ENCODE measurements around the gene L1TD1. TPM values are rescaled to one million over a fixed set of nuclear protein-coding genes. Genes with fewer than 3 reads are reported as not detected.
"Not testable (repeated sequence)": the region's sequence is repeated elsewhere in the genome, so short reads cannot be mapped to it uniquely, and the experiment has no call there.

Gene L1TD1, protein sequence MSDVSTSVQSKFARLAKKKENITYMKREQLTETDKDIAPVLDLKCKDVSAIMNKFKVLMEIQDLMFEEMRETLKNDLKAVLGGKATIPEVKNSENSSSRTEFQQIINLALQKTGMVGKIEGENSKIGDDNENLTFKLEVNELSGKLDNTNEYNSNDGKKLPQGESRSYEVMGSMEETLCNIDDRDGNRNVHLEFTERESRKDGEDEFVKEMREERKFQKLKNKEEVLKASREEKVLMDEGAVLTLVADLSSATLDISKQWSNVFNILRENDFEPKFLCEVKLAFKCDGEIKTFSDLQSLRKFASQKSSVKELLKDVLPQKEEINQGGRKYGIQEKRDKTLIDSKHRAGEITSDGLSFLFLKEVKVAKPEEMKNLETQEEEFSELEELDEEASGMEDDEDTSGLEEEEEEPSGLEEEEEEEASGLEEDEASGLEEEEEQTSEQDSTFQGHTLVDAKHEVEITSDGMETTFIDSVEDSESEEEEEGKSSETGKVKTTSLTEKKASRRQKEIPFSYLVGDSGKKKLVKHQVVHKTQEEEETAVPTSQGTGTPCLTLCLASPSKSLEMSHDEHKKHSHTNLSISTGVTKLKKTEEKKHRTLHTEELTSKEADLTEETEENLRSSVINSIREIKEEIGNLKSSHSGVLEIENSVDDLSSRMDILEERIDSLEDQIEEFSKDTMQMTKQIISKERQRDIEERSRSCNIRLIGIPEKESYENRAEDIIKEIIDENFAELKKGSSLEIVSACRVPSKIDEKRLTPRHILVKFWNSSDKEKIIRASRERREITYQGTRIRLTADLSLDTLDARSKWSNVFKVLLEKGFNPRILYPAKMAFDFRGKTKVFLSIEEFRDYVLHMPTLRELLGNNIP
- not detected in 2 replicates for total RNA-seq (2014; rRNA removed; shearing (Covaris generic); ENCODE audit: low replicate concordance)

- DNase-seq = no peak
- no peaks in the 10 kb centered on the region for H3K36me3 ChIP-seq
- no peaks in the 10 kb centered on the region for H3K9me3 ChIP-seq
- no peak within 1 kb of the TSS for H3K4me3 ChIP-seq
- no peaks in the 10 kb centered on the region for H3K27me3 ChIP-seq
Measured at GRCh38 chr1:62194651-62195544, at the start of gene L1TD1. Gene L1TD1 (plus strand): TSS chr1:62194849. CDS start chr1:62206629, 11,780 bp downstream.

GRCh38 chr1:62159940-62160348 lies 34.7 kb upstream of the L1TD1 start:
- Histone ChIP-seq H3K9me3 (no peaks in the 10 kb centered on the region), H3K27me3 (no peaks in the 10 kb centered on the region), H3K4me3 (no peak overlapping the region), H3K36me3 (no peaks in the 10 kb centered on the region)
- no peak for DNase-seq

DNA sequence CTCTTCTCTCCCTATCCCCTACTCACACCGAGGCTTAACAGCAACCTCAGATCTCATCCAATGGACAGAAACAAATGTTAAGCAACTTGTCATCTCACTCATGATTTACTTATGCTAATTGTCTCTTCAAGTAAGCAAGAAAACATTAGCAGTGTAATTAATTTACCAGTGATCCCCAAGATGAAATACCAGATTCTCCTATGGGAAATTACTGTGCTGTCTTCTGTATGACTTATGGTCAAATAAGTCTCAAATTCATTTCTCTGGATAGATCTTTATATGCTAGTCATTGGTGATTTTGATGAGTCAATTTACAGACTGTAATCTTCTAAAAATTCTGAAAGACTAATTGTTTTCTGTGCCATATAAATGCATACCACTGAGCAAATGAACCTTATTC lies 32.9 kb upstream of the L1TD1 start:
- H3K27me3 ChIP-seq = no peaks in the 10 kb centered on the region
- no peak overlapping the region for H3K4me3 ChIP-seq
- no peaks in the 10 kb centered on the region for H3K36me3 ChIP-seq
- no peak for DNase-seq
- no peaks in the 10 kb centered on the region for H3K9me3 ChIP-seq

- H3K9me3 ChIP-seq, H3K4me3 ChIP-seq, DNase-seq, H3K36me3 ChIP-seq, H3K27me3 ChIP-seq: not testable (repeated sequence)
Measured at GRCh38 chr1:62170380-62170779, 24.3 kb upstream of the L1TD1 start.

DNA sequence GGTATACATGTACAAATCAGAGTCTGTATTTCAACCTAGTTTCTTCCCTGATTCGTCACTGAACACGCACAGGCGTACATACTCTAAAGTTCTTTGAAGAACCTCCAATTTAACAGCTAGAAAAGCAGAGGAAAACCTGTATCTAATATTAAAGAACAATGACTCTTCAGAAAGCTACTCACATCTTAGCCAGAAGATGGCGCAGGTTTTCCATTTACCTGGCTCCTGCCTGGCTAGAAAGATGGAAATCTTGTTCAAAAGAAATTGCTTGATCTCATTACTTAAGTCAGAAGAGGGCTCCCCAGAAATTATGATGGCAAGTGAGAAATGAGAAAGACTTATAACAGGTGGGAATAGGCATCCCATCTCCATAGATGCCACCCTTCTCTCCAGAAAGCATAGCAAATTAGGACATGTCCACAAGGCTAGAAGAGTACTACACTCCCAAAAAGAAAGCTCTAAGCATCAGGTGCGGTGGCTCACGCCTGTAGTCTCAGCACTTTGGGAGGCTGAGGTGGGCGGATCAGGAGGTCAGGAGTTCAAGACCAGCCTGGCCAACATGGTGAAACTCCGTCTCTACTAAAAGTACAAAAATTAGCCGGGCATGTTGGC lies 19.0 kb upstream of the L1TD1 start:
- Histone ChIP-seq H3K36me3 (no peaks in the 10 kb centered on the region), H3K4me3 (no peak overlapping the region), H3K27me3 (no peaks in the 10 kb centered on the region; the same call in 1 of the 2 replicates), H3K9me3 (no peaks in the 10 kb centered on the region)
- DNase-seq = no peak

DNA sequence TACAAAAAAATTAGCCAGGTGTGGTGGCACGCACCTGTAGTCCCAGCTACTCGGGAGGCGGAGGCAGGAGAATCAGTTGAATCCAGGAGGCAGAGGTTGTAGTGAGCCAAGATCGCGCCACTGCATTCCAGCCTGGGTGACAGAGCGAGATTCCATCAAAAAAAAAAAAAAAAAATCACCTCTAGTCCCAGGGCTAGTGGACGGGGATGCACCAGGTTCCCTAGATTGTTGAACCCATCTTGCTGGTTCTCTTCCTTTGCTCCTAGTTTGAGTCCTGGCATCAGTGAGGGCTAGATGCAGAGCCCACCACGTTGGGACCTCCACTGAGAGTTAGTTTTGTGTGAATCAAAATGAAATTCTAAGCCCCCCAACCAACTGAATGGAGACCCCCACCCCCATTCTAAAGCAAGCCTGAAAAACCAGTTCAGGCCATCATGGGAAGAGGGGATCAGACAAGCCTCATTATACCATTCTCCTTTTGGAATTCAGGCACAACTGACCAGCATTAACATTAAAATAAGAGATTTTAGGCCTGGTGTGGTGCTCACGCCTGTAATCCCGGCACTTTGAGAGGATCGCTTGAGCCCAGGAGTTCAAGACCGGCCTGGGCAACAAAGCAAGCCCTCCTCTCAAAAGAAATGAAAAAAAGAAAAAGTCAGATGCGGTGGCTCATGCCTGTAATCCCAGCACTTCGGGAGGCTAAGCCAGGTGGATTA lies 17.9 kb upstream of the L1TD1 start:
- Histone ChIP-seq H3K9me3 (no peaks in the 10 kb centered on the region), H3K36me3 (no peaks in the 10 kb centered on the region), H3K4me3 (no peak overlapping the region), H3K27me3 (no peaks in the 10 kb centered on the region; the same call in 1 of the 2 replicates)
- no peak for DNase-seq

GRCh38 chr1:62177621-62178020 lies 17.0 kb upstream of the L1TD1 start:
- H3K36me3 ChIP-seq = no peaks in the 10 kb centered on the region
- H3K27me3 ChIP-seq = no peaks in the 10 kb centered on the region; the same call in 1 of the 2 replicates
- DNase-seq = no peak
- H3K9me3 ChIP-seq = no peaks in the 10 kb centered on the region
- H3K4me3 ChIP-seq = no peak overlapping the region

GRCh38 chr1:62178372-62178771 lies 16.3 kb upstream of the L1TD1 start:
- no peaks in the 10 kb centered on the region for H3K36me3 ChIP-seq
- H3K9me3 ChIP-seq = no peaks in the 10 kb centered on the region
- H3K4me3 ChIP-seq = no peak overlapping the region
- H3K27me3 ChIP-seq = no peaks in the 10 kb centered on the region; the same call in 1 of the 2 replicates
- DNase-seq = no peak

DNA sequence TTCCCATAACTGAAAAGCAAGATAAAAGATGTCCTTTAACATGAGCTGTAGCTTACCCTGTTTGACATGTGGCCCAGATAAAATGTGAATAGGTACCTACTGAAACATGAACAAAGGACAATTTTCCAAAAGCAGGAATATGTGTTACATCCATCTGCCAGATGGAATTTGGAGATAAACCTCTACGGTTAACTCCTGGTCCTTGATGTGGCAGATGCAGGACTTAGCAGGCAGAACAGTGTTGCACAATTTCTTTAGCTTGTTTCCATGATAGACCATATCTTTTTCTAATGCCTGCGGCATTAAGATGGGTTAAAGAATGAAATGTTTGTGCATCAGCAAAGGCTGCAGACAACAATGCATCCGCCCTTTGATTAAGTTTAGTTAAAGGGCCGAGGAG lies 14.6 kb upstream of the L1TD1 start:
- not testable (repeated sequence) for H3K9me3 ChIP-seq, H3K4me3 ChIP-seq, H3K27me3 ChIP-seq, H3K36me3 ChIP-seq, DNase-seq

DNA sequence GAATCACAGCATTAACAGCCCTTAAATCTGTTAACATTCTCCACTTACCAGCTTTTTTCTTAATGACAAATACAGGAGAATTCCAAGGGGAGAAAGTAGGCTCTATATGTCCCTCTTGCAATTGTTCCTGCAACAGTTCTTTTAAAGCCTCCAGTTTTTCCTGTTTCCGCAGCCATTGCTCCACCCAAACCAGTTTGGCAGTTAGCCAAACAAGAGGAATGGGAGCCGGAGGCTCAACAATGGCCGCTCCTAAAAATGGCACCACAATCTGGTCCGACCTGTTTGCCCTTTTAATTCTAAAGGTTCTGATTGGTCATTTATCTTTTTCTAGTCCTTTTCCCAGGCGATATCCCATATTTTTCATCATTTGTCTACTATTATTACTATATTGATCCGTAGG lies 14.0 kb upstream of the L1TD1 start:
- H3K9me3 ChIP-seq = no peaks in the 10 kb centered on the region
- DNase-seq = no peak
- H3K27me3 ChIP-seq = no peaks in the 10 kb centered on the region; the same call in 1 of the 2 replicates
- H3K4me3 ChIP-seq = no peak overlapping the region
- no peaks in the 10 kb centered on the region for H3K36me3 ChIP-seq

GRCh38 chr1:62181532-62181931 lies 13.1 kb upstream of the L1TD1 start:
- DNase-seq = no peak
- H3K36me3 ChIP-seq = no peaks in the 10 kb centered on the region

DNA sequence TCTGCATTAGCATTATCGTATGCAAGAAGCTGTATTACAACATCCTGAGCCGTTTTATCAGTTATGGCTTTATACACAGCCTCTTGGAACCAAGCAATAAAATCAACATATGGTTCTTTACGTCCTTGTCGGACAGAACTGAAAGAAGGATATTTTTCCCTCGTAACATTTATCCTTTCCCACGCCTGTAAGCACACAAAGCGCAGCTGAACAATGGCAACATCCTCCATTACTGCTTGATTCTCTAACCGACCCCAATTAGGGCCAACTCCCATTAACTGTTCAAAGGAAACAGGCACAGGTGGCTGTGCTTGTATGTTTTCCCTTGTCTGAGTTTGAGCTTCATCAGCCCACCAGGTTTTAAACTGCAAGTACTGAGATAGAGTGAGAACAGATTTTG lies 12.5 kb upstream of the L1TD1 start:
- not testable (repeated sequence) for H3K9me3 ChIP-seq, H3K36me3 ChIP-seq, DNase-seq, H3K4me3 ChIP-seq, H3K27me3 ChIP-seq

More at GRCh38 chr1:62181532-62181931, 13.1 kb upstream of the L1TD1 start:
- Histone ChIP-seq H3K9me3 (no peaks in the 10 kb centered on the region), H3K27me3 (no peaks in the 10 kb centered on the region; the same call in 1 of the 2 replicates), H3K4me3 (no peak overlapping the region)

- H3K4me3 ChIP-seq = not testable (repeated sequence)
Measured at GRCh38 chr1:62183164-62184020, 11.3 kb upstream of the L1TD1 start.

DNA sequence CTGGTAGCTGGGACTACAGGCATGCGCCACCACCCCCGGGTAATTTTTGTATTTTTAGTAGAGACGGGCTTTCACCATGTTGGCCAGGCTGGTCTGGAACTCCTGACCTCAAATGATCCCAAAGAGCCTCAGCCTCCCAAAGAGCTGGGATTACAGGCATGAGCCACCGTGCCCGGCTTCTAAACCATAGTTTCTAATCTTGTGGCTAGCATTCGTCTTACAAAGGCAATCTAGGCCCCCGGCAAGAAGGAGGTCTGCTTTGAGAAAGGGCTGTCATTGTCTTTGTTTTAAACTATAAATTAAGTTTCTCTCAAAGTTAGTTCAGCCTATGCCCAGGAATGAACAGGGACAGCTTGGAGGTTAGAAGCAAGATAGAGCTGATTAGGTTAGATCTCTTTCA lies 10.3 kb upstream of the L1TD1 start:
- Histone ChIP-seq H3K9me3 (no peaks in the 10 kb centered on the region), H3K27me3 (no peaks in the 10 kb centered on the region; the same call in 1 of the 2 replicates), H3K4me3 (no peak overlapping the region), H3K36me3 (no peaks in the 10 kb centered on the region)
- DNase-seq = no peak

More at GRCh38 chr1:62183164-62184020, 11.3 kb upstream of the L1TD1 start:
- not testable (repeated sequence) for H3K27me3 ChIP-seq, H3K36me3 ChIP-seq, H3K9me3 ChIP-seq, DNase-seq

DNA sequence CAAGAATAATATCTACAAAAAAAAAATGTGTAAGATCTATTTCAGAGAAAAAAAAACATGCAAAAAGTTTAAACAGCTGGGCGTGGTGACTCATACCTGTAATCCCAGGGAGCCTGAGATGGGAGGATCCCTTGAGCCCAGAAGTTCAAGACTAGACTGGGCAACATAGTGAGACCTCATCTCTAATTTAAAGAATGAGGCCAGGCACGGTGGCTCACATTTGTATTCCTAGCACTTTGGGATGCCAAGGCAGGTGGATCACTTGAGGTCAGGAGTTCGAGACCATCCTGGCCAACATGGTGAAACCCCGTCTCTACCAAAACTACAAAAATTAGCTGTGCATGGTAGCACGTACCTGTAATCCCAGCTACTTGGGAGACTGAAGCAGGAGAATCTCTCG lies 9.4 kb upstream of the L1TD1 start:
- H3K9me3 ChIP-seq, DNase-seq: not testable (repeated sequence)

More for the DNA sequence above, 9.4 kb upstream of the L1TD1 start:
- not testable (repeated sequence) for H3K27me3 ChIP-seq, H3K4me3 ChIP-seq, H3K36me3 ChIP-seq

All from MG63 (cell line).